ENCODE measurements around the gene GNG5. TPM values are rescaled to one million over a fixed set of nuclear protein-coding genes. Genes with fewer than 3 reads are reported as not detected.

GNG5 gene
- total and polyA plus RNA-seq, 2 donors (not counting 1 experiment from before 2014, with no cell fraction given), result 35.4 to 41.6 TPM

DNA sequence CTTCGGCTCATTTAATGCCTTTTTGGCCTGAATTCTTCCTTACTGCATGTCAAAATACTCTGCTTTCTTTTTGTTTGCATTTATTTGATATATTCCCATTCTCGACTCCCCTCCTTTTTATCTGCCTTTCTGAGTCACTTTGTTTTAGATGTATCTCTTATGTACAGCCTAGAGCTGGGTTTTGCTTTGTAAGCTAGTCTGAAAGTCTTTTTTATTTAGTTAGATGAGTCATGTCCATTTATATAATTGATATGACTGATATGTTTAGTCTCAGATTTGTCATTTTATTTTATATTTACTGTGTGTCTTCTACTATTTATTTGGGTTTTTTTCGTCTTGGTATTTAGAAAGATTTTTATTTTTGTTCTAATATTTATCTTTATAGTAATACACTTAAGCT, 33.6 kb upstream of the GNG5 start:
- peaks cover 0 to 2% of the 10 kb centered on the region in 2 donors for H3K4me1 ChIP-seq (ENCODE audit: control insufficient read depth in 2 of 2, insufficient read depth in 2 of 2, low read length in 2 of 2)
- H4K20me1 ChIP-seq (ENCODE audit: control insufficient read depth, insufficient read depth, low read length, poor library complexity, severe bottlenecking), result no peaks in the 10 kb centered on the region
- CTCF ChIA-PET, result interaction anchor here (1.0 kb wide), 1 partner anchor 98 kb away, joined by 4 read pairs; no protein-coding TSS in a partner anchor
- H3K4me2 ChIP-seq (replicated peaks; ENCODE audit: low read depth, low read length, poor library complexity, severe bottlenecking), result no peak overlapping the region
- DNase-seq, result no peak
- no peak overlapping the region for H3K9ac ChIP-seq (ENCODE audit: low read length)
- ATAC-seq (ENCODE audit: low read depth), result no peak
- Mint-ChIP-seq H3K4me3 (no peak overlapping the region), H3K27me3 (no peaks in the 10 kb centered on the region), H3K4me1 (peaks cover 13% of the 10 kb centered on the region), H3K27ac (no peak overlapping the region), H3K9me3 (ENCODE audit: insufficient read depth) (no peaks in the 10 kb centered on the region)
- H3K4me3 ChIP-seq (ENCODE audit: control extremely low read depth in 1 of 5, extremely low read depth in 1 of 5, insufficient read depth in 1 of 5, low read depth in 2 of 5, low read length in 4 of 5), result no peak overlapping the region
- intact Hi-C loops (cut with micrococcal nuclease), result loop anchor here (5.0 kb wide), 1 partner anchor 33 kb away; the partner anchor contains the start of genes GNG5 and SPATA1
- POLR2A ChIA-PET, result interaction anchor here (0.6 kb wide), 1 partner anchor 60 kb away, joined by 3 read pairs; no protein-coding TSS in a partner anchor
- H3K79me2 ChIP-seq (ENCODE audit: control insufficient read depth, insufficient read depth, low read length), result no peaks in the 10 kb centered on the region
- H3K27me3 ChIP-seq (replicated peaks in 1 of 4; ENCODE audit: control extremely low read depth in 1 of 4, control insufficient read depth in 3 of 4, insufficient read depth in 4 of 4, low read length in 3 of 4), result no peaks in the 10 kb centered on the region
- no peak overlapping the region for H2AFZ ChIP-seq (ENCODE audit: insufficient read depth, low read depth, low read length, poor library complexity, severe bottlenecking)
- TF ChIP-seq EZH2 (IDR thresholded peaks at IDR 0.05; ENCODE audit: borderline replicate concordance, insufficient read depth, low read depth, low read length, poor library complexity, severe bottlenecking), result no peak
- TF ChIP-seq, protein P1, sequence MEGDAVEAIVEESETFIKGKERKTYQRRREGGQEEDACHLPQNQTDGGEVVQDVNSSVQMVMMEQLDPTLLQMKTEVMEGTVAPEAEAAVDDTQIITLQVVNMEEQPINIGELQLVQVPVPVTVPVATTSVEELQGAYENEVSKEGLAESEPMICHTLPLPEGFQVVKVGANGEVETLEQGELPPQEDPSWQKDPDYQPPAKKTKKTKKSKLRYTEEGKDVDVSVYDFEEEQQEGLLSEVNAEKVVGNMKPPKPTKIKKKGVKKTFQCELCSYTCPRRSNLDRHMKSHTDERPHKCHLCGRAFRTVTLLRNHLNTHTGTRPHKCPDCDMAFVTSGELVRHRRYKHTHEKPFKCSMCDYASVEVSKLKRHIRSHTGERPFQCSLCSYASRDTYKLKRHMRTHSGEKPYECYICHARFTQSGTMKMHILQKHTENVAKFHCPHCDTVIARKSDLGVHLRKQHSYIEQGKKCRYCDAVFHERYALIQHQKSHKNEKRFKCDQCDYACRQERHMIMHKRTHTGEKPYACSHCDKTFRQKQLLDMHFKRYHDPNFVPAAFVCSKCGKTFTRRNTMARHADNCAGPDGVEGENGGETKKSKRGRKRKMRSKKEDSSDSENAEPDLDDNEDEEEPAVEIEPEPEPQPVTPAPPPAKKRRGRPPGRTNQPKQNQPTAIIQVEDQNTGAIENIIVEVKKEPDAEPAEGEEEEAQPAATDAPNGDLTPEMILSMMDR (IDR thresholded peaks at IDR 0.05), result no peak
- no peaks in the 10 kb centered on the region for H3K9me3 ChIP-seq (ENCODE audit: control extremely low read depth in 1 of 3, control insufficient read depth in 2 of 3, insufficient read depth in 1 of 3, low read length in 2 of 3)
- peaks cover 3 to 5% of the 10 kb centered on the region in 2 experiments for H3K36me3 ChIP-seq (replicated peaks in 1 of 2; ENCODE audit: control extremely low read depth in 1 of 2, control insufficient read depth in 1 of 2, extremely low read depth in 1 of 2, insufficient read depth in 2 of 2, low read length in 1 of 2)
- H3K27ac ChIP-seq (ENCODE audit: low read length in 2 of 2), result no peak overlapping the region
- WGBS (ENCODE audit: insufficient coverage), result no CpG with 5 or more reads among the region's 3 CpGs

DNA sequence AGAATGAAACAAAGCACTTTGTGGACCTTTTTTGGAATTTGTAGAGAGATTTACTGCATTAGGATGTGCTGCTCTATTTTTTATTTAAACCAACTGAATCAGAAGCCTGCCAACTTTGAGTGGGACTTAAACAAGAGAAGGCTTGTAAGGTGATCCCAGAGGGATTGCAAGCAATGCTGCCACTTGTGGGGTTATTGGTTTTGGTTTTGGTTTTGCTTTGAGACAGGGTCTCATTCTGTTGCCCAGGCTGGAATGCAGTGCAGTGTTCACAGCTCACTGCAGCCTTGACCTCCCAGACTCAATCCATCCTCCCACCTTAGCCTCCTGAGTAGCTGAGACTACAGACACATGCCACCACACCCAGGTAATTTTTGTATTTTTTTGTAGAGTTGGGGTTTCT, 32.2 kb upstream of the GNG5 start:
- Histone ChIP-seq H2AFZ (ENCODE audit: insufficient read depth, low read depth, low read length, poor library complexity, severe bottlenecking) (no peak overlapping the region), H3K9me3 (ENCODE audit: control extremely low read depth in 1 of 3, control insufficient read depth in 2 of 3, insufficient read depth in 1 of 3, low read length in 2 of 3) (no peaks in the 10 kb centered on the region), H3K4me2 (replicated peaks; ENCODE audit: low read depth, low read length, poor library complexity, severe bottlenecking) (no peak overlapping the region), H3K27me3 (replicated peaks in 1 of 4; ENCODE audit: control extremely low read depth in 1 of 4, control insufficient read depth in 3 of 4, insufficient read depth in 4 of 4, low read length in 3 of 4) (no peaks in the 10 kb centered on the region), H4K20me1 (ENCODE audit: control insufficient read depth, insufficient read depth, low read length, poor library complexity, severe bottlenecking) (no peaks in the 10 kb centered on the region), H3K4me1 (ENCODE audit: control insufficient read depth in 2 of 2, insufficient read depth in 2 of 2, low read length in 2 of 2) (peaks cover 0 to 2% of the 10 kb centered on the region in 2 donors), H3K36me3 (replicated peaks in 1 of 2; ENCODE audit: control extremely low read depth in 1 of 2, control insufficient read depth in 1 of 2, extremely low read depth in 1 of 2, insufficient read depth in 2 of 2, low read length in 1 of 2) (peaks cover 3 to 5% of the 10 kb centered on the region in 2 experiments), H3K27ac (ENCODE audit: low read length in 2 of 2) (no peak overlapping the region), H3K79me2 (ENCODE audit: control insufficient read depth, insufficient read depth, low read length) (no peaks in the 10 kb centered on the region), H3K9ac (ENCODE audit: low read length) (no peak overlapping the region), H3K4me3 (ENCODE audit: control extremely low read depth in 1 of 5, extremely low read depth in 1 of 5, insufficient read depth in 1 of 5, low read depth in 2 of 5, low read length in 4 of 5) (no peak overlapping the region)
- Mint-ChIP-seq H3K9me3 (ENCODE audit: insufficient read depth) (no peaks in the 10 kb centered on the region), H3K4me3 (no peak overlapping the region), H3K27me3 (no peaks in the 10 kb centered on the region), H3K27ac (no peak overlapping the region), H3K4me1 (peaks cover 13% of the 10 kb centered on the region)
- DNase-seq (no peak), ATAC-seq (ENCODE audit: low read depth) (no peak)
- intact Hi-C loops (cut with micrococcal nuclease), result no loop called here
- POLR2A ChIA-PET, result no interaction called here
- TF ChIP-seq, protein P1 (IDR thresholded peaks at IDR 0.05), result no peak
- TF ChIP-seq EZH2 (IDR thresholded peaks at IDR 0.05; ENCODE audit: borderline replicate concordance, insufficient read depth, low read depth, low read length, poor library complexity, severe bottlenecking), result no peak
- CTCF ChIA-PET, result no interaction called here

All from B cell (primary cell).